GM12865 (cell line): ENCODE results near the gene MR1.
"Not testable (repeated sequence)": the region's sequence is repeated elsewhere in the genome, so short reads cannot be mapped to it uniquely, and the experiment has no call there.

Experiments used
- DNase-seq: peaks from one replicate; pipeline ENCODE4 v3.0.0; 2010; ENCODE audit warnings: low read depth
- H3K4me3 ChIP-seq: 2 replicates; pipeline ENCODE4 v1.5.1; 2011; ENCODE audit warnings: mild to moderate bottlenecking, low read depth, low read length, control low read depth
- TF ChIP-seq, protein P1 (sequence below): IDR thresholded peaks from 2 replicates; pipeline ENCODE4 v1.5.1; 2011; ENCODE audit warnings: low read length, control low read depth, low read depth, inconsistent platforms; ENCODE audit not compliant: insufficient read depth; ENCODE audit errors: missing control alignments

MR1 gene

DNA sequence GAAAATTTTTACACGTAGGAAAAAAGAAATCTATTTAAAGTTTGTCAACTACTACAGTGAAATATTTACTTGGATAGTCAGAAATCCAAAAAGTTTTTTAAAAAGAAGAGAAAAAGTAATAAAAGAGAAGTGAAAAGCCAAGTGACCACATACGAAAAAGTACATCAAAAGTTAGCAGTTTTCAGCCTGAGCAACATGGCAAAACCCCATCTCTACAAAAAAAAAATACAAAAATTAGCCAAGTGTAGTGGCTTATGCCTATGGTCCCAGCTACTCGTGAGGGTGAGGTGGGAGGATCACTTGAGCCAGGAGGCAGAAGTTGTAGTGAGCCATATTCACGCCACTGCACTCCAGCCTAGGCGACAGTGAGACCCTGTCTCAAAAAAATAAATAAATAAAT lies 5.2 kb upstream of the MR1 start:
- TF ChIP-seq, protein P1, sequence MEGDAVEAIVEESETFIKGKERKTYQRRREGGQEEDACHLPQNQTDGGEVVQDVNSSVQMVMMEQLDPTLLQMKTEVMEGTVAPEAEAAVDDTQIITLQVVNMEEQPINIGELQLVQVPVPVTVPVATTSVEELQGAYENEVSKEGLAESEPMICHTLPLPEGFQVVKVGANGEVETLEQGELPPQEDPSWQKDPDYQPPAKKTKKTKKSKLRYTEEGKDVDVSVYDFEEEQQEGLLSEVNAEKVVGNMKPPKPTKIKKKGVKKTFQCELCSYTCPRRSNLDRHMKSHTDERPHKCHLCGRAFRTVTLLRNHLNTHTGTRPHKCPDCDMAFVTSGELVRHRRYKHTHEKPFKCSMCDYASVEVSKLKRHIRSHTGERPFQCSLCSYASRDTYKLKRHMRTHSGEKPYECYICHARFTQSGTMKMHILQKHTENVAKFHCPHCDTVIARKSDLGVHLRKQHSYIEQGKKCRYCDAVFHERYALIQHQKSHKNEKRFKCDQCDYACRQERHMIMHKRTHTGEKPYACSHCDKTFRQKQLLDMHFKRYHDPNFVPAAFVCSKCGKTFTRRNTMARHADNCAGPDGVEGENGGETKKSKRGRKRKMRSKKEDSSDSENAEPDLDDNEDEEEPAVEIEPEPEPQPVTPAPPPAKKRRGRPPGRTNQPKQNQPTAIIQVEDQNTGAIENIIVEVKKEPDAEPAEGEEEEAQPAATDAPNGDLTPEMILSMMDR = no peak
- H3K4me3 ChIP-seq = no peak overlapping the region
- DNase-seq = no peak

DNA sequence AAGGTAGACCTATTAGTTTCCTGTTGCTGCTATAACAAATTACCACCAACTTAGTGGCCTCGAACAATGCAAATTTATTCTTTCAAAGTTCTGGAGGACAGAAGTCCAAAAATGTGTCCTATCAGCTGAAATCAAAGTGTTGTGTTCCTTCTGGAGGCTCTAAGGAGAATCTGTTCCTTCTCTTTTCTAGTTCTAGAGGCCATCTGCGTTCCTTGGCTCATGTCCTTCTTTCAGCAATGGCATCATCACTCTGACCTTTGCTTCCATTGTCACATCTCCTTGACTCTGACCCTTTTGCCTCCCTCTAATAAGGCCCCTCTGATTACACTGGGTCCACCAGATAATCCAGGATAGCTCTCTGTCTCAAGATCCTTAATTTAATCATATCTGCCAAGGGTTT lies 1.2 kb upstream of the MR1 start:
- no peak for DNase-seq
- no peak overlapping the region for H3K4me3 ChIP-seq
- TF ChIP-seq, protein P1 = no peak

DNA sequence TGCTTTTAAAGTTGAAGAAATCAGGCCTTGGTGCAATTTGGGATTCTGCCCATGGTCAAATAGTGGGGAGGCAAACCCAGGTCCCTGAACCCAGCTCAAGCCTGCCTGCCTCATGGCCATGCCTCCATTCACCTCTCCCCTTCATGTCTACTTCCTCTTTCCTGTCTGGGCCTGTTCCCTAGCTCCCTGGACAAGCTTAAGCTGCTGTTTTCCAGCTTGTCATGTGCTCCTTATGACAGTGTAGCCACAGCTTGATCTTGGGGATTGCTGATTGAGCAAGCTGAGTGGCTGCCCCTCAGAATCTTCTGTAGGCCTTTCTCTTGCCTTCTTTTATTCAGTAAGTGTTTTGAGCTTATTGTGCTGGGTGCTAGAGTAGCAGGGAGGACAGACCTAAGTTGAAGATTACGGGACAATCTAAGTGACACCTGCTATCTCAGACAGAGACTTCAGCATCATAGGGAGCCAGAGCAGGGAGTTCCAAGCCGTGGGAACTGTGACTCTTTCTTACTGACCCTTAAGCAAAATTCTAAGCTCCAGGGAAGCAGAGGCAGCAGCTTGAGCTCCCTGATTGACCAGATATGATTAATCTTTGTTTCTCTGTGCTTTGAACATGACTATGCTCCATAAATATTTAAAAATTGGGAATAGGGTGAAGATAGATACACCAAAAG lies 520 bp upstream of the MR1 start:
- DNase-seq = peak; percentile 62
- TF ChIP-seq, protein P1 = no peak
- H3K4me3 ChIP-seq = peak overlapping the region; percentile 78

DNA sequence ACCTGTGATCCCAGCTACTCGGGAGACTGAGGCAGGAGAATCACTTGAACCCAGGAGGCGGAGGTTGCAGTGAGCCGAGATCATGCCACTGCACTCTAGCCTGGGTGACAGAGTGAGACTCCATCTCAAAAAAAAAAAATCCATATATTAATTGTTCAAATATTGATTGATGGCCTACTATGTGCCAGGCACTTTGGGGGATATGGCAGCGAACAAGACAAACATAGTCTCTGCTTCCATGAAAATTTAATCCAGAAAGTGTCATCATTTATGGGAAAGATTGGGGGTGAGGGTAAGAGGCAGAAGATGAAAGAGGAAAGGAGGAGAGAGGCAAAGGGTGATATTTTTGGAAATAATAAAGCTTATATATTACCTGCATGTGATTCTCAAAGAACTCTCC lies 1.4 kb downstream of the MR1 start:
- DNase-seq = not testable (repeated sequence)
- peak overlapping the region; percentile 78 for H3K4me3 ChIP-seq

DNA sequence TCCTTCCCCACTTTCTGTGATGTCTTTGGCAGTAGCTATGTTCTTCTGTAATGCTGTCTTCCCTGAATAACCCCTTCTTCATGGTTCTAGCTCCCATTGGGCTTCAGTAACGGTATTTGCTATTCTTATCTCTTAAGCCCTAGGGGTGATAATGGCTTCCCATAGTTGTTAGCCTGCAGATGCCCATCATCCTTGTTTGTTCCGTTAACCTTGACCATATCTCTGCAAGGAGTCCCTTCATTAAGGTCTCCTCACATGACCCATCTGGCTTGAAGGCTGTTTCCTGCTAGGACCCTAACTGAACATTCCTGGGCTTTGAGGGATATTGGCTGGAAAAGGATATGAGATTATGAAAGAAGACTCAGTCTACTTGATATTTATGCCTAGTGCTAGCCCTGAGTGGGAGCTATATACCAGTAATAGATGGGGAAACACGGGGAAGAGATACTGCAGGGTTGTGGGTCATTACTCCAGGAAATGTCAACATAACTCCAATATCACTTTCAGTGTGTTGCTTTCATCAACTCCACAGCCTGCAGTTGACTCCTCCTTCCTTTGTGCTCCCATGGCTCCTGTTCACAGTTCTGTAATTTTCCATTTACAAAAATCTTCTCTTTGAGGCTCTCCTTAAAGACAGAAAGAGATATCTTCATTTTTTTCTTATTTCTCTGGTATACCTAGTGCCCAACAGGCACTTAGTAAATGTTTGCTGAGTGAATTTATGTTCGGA lies 2.5 kb downstream of the MR1 start:
- TF ChIP-seq, protein P1 = no peak
- no peak for DNase-seq
- no peak overlapping the region for H3K4me3 ChIP-seq

DNA sequence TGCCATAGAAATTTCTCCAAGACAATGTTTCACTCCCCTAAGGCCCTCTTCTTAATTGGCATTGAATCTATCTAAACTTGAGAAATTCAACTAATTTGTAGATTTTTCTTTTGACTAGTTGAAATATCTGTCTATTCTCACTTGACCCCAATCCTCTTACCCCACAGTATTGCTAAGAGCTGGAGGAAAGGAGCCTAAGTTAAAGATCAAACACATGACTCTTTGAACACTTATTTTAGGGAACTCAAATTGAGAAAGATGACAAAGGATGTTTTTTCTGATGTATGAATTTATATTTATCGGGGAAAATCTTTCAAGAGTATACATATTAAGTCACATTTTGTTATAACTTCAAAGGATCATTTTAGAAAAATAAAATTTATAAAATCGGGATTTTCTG lies 3.6 kb downstream of the MR1 start:
- no peak for DNase-seq
- TF ChIP-seq, protein P1 = no peak
- no peak overlapping the region for H3K4me3 ChIP-seq

DNA sequence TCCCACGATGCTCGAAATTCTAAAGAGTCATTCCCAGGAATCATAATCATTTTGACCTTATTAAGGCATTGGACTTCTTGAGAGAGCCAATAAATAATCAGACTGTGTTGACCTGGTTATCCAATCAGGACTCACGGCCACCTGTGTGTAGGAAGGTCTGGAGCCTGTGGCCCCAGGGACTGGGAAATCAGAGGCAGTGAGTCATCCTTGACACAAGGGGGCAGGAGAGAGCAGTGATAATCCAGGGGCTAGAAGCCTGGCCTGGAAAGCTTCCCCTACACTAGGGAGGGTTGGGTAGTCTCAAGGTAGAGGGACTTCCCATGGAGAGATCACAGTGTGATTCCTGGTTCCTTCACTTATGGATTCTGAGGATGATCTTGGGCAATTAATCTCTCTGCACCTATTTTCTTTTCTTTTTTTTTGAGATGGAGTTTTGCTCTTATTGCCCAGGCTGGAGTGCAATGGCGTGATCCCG lies 4.7 kb downstream of the MR1 start:
- H3K4me3 ChIP-seq = no peak overlapping the region
- DNase-seq = peak; percentile 78
- TF ChIP-seq, protein P1 = peak; percentile 87
